ENCODE results near the gene SH3GL2. TPM values are rescaled to one million over a fixed set of nuclear protein-coding genes. Genes with fewer than 3 reads are reported as not detected.

The SH3GL2 gene
- total and polyA plus RNA-seq, 2 donors, result 2.4 to 4.5 TPM

DNA sequence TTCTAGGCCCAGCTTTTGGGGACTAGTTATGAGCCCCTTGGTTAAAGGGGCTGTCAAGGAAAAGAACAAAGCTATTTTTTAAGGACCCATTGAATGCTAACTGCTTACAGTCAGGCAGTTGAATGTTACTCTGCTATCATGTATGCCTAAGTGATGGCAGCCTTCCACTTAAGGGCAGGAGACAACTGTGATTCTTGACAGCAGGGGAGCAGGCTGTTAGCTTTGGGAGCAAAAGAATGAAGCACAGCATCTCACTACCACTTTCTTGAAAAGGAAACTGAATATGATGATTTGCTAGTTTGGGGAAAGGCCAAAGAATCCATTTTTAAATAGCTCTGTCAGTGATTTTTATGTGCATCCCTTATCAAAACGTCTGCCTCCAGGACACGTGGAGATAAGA lies 221.6 kb downstream of the SH3GL2 start:
- H3K36me3 ChIP-seq (ENCODE audit: insufficient read depth), result no peaks in the 10 kb centered on the region
- H3K4me1 ChIP-seq (ENCODE audit: insufficient read depth), result no peaks in the 10 kb centered on the region
- 27% methylated on average over 2 of the region's 2 CpGs for WGBS
- H3K4me3 ChIP-seq (ENCODE audit: low read depth, low read length), result no peak overlapping the region
- H3K27ac ChIP-seq (ENCODE audit: low read depth), result no peak overlapping the region
- DNase-seq (ENCODE audit: extremely low spot score), result no peak

DNA sequence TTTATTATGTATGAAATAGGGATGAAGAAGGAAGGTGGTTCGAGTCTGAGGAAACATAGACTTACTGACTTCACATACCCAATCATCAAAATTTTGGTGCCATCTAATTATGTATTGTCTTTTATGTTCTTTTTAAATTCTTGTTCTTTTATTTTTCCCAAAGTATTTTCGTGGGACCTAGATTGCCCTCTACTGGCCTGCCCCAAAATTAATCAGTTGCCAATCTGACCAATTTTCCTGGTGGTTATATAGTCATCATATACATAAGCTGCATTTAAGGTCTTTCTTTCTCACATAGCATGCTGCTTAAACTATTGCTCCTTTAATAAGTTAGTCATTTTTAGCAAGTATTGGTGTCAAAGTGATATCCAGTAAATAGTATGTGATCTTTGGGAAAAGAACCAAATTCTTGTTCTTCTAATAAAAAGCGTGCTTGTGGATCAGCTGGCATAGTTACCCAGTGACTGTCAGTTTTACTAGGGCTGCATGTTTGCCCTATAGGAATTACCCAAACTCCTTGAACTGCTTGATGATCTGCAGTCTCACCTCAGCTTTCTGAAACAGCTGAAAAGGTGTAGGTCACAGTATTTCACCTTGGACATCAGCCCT lies 223.5 kb downstream of the SH3GL2 start:
- 41% methylated on average over 3 of the region's 3 CpGs for WGBS
- H3K27ac ChIP-seq (ENCODE audit: low read depth), result no peak overlapping the region
- H3K4me3 ChIP-seq (ENCODE audit: low read depth, low read length), result no peak overlapping the region
- no peaks in the 10 kb centered on the region for H3K4me1 ChIP-seq (ENCODE audit: insufficient read depth)
- no peaks in the 10 kb centered on the region for H3K36me3 ChIP-seq (ENCODE audit: insufficient read depth)
- DNase-seq (ENCODE audit: extremely low spot score), result no peak

DNA sequence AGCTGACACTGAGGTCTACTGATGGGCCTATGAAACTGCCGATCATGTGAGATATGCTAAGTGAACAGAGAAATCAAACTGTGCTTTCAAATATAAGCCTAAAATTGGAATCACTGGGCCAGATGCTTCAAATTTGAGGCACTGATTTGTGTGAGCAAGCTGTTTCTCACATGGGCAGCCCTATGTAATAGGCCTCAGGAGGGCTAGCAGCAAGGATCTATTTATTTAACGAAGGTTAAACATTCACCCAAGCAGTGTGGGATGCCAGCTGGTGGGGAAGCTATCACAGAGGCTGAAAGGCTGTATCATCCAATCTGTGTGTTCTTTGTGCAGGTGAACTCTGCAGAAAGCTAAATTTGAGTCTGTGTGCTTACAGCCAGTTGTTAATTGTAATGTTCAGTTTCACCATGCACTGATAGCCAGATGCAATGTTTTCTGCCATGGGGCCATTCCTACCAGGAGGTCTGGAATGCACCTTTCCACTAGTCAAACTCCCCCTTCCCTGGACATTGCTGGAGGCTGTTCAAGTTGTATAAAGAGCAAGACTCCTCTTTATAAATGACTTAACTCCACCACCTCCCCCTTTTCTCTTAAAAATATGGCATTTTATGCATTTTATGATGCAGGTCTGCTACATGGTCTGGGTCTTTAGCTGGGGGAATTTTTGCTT lies 228.9 kb downstream of the SH3GL2 start:
- H3K4me3 ChIP-seq (ENCODE audit: low read depth, low read length), result no peak overlapping the region
- H3K4me1 ChIP-seq (ENCODE audit: insufficient read depth), result no peaks in the 10 kb centered on the region
- DNase-seq (ENCODE audit: extremely low spot score), result no peak
- H3K27ac ChIP-seq (ENCODE audit: low read depth), result no peak overlapping the region
- H3K36me3 ChIP-seq (ENCODE audit: insufficient read depth), result no peaks in the 10 kb centered on the region
- 78% methylated on average over 2 of the region's 2 CpGs for WGBS

DNA sequence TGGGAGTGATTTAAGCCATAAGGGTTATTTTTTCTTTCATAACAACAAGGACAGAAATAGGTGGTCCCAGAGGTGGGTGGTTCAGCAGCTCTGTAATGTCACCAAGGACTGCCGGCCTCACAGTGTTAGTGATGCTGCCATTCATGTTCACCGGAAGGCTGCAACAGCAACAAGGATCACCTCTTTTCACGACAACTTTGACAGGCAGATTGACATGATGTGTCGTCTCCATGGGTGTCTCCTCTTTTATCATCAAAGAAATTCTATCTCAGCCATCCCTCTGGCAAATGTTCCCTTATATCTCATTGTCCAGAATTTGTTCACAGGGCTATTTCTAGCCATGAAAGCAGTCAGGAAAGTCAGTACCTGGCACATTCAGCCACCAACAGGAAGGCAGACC lies 231.5 kb downstream of the SH3GL2 start:
- H3K4me1 ChIP-seq (ENCODE audit: insufficient read depth), result no peaks in the 10 kb centered on the region
- H3K27ac ChIP-seq (ENCODE audit: low read depth), result no peak overlapping the region
- no peak overlapping the region for H3K4me3 ChIP-seq (ENCODE audit: low read depth, low read length)
- H3K36me3 ChIP-seq (ENCODE audit: insufficient read depth), result no peaks in the 10 kb centered on the region
- no peak for DNase-seq (ENCODE audit: extremely low spot score)
- WGBS, result 69% methylated on average over 4 of the region's 4 CpGs

DNA sequence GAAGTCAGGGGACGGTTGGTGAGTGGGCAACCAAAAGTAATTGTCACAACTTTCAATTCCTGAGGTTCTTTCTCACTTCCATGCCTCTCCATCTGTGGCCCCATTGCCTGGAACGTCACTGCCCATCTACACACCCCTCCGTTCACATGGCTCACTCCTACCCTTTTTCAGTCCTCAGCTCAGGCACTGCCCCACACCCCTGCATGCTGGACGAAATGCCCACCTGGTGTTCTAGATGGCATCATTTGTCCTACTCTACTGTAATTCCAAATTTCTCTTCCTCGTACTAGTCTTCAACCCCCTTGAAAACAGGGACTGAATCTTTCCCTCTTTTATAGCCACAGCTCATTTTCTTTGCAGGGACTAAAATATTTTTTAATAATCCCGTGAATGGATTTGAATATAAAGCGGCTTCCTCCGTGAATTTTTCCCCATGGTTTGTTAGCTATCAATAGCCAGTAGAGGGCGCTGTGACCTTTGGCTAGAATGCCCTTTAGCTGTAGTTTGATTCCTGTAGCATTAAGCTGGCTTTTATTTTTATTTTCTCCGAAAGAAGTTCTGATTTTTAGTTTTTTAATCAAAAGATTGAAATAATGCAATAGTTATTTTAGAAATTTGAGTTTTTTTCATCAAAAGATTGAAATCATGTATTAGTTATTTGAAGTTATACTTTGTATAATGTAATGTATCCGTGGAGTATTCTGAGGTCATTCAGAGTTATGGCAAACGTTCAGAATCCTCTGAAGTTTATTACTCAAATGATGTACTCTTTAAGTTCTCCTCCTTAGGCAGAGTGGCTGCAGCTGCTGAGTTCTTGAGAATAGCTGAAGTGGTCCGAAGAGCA lies 232.1 kb downstream of the SH3GL2 start:
- Histone ChIP-seq H3K36me3 (ENCODE audit: insufficient read depth) (no peaks in the 10 kb centered on the region), H3K27ac (ENCODE audit: low read depth) (no peak overlapping the region), H3K4me1 (ENCODE audit: insufficient read depth) (no peaks in the 10 kb centered on the region), H3K4me3 (ENCODE audit: low read depth, low read length) (no peak overlapping the region)
- 19% methylated on average over 13 of the region's 13 CpGs for WGBS
- peak; percentile 79 for DNase-seq (ENCODE audit: extremely low spot score)

DNA sequence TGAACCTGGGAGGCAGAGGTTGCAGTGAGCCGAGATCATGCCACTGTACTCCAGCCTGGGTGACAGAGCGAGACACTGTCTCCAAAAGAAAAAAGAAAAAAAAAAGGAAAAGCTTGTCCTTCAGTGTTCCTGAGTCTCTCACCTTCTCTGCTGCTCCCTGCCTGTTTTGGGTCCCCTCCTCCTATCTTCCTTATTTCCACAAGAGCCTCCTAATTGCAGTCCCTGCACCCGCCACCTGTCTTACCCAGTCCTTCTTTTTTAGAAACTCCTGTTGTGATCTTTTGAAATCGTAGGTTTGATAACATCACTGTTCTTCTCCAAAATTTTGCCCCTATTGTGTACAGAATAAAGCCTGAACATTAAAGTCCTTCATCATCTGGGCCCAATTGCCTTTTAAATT lies 234.9 kb downstream of the SH3GL2 start:
- WGBS, result 90% methylated on average over 4 of the region's 4 CpGs
- Histone ChIP-seq H3K27ac (ENCODE audit: low read depth) (no peak overlapping the region), H3K4me3 (ENCODE audit: low read depth, low read length) (no peak overlapping the region), H3K36me3 (ENCODE audit: insufficient read depth) (no peaks in the 10 kb centered on the region), H3K4me1 (ENCODE audit: insufficient read depth) (no peaks in the 10 kb centered on the region)
- no peak for DNase-seq (ENCODE audit: extremely low spot score)

DNA sequence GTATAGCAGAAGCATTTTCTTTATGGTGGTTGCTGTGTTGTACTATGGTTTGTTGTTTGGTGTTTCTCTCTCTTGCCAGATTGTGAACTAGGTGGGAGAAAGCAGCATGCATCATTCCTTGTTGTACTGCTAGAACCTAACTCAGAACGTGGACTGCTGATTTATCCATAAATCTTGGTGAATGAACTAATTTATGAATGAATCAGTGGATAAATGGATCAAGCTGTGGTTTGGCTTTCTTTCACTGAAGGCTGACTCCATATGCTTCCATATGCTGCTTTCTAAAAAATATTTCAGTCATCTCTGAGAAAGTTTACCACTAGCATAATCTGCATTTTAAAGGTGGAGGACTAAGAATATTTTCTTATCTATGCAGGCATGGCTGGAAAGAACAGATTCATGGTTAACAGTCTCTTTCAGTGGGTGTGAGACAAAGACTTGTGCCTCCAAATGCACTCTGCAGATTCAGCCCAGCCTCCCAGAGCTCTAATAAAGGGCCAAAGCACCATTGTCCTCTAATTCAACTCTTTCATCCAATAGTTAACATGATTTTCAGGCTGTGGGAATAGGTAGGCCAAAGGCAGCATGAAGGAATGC lies 237.7 kb downstream of the SH3GL2 start:
- no peak for DNase-seq (ENCODE audit: extremely low spot score)
- H3K4me1 ChIP-seq (ENCODE audit: insufficient read depth), result no peaks in the 10 kb centered on the region
- no peak overlapping the region for H3K27ac ChIP-seq (ENCODE audit: low read depth)
- H3K36me3 ChIP-seq (ENCODE audit: insufficient read depth), result no peaks in the 10 kb centered on the region
- H3K4me3 ChIP-seq (ENCODE audit: low read depth, low read length), result no peak overlapping the region
- 34% methylated on average over 1 of the region's 1 CpG for WGBS

DNA sequence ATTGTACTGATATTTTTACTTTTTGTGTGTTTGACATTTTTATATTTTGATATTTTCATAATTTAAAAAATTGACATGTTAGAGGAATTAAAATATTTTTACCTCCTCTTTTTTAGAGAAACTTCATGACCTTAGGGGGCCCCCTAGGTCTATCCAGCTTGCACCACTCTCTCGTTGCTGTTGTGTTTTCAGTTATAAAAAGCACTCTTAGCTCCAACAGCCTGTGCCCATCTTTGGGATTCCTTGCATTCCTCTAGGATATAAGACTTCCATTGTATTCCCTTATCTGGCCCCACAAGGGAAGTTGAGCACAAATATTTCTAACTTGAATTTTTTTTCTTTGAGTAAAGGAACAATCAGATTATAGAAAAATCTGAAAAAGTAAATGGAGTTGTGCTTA lies 245.3 kb downstream of the SH3GL2 start:
- no peak overlapping the region for H3K27ac ChIP-seq (ENCODE audit: low read depth)
- H3K36me3 ChIP-seq (ENCODE audit: insufficient read depth), result no peaks in the 10 kb centered on the region
- no peak overlapping the region for H3K4me3 ChIP-seq (ENCODE audit: low read depth, low read length)
- no peak for DNase-seq (ENCODE audit: extremely low spot score)
- no peaks in the 10 kb centered on the region for H3K4me1 ChIP-seq (ENCODE audit: insufficient read depth)
- WGBS, result 8% methylated on average over 1 of the region's 1 CpG

DNA sequence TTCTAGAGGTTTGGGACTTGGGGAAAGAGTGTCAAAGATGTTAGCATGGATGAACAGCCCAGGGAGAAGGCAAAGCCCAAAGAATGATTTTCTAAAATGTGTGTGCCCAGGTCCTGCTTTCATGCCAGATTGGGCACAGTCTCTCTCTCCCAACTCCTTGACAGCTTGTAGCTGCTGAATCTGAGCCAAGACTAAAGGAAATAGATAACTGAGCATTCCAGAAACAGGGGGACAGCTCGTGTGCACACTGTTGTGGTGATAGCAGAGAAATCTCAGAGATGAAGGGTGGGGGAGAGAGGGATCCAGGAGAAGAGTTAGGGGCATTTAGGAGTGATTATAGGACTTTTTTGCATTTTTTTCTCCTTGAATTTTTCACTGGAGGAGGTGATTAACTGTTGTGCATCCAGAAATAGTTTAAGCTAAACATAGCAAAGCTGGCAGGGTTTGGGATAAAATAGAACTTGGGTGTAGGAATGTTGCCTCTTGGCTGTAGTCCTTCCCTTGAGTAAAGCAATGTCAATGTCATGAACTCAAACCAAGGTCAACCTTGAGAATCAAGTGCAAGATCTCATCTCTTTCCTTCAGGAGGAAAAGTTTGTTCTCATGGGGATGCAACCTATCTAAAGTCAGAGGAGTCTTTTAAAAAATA lies 245.9 kb downstream of the SH3GL2 start:
- H3K27ac ChIP-seq (ENCODE audit: low read depth), result no peak overlapping the region
- H3K4me3 ChIP-seq (ENCODE audit: low read depth, low read length), result no peak overlapping the region
- H3K36me3 ChIP-seq (ENCODE audit: insufficient read depth), result no peaks in the 10 kb centered on the region
- no peak for DNase-seq (ENCODE audit: extremely low spot score)
- 10% methylated on average over 1 of the region's 1 CpG for WGBS
- H3K4me1 ChIP-seq (ENCODE audit: insufficient read depth), result no peaks in the 10 kb centered on the region

DNA sequence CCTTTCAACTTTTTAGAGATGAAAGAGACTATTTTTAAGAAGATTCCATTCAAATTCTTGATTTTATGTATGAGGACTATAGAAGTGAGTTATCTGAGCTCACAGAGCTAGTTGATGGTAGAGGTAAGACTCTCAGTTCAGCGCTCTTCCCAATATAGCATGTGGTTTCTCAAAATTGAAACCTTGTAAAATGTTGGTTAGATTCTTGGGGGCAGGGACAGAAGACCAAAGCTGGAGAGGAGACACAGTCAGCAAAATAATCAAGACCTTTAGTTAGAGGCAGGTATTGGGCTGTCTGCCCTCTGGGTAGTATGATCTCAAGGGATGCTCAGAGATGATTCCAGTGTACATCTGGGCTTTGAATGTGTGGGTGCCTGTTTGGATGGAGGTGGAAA lies 246.4 kb downstream of the SH3GL2 start:
- no peak overlapping the region for H3K27ac ChIP-seq (ENCODE audit: low read depth)
- WGBS, result 97% methylated on average over 1 of the region's 1 CpG

DNA sequence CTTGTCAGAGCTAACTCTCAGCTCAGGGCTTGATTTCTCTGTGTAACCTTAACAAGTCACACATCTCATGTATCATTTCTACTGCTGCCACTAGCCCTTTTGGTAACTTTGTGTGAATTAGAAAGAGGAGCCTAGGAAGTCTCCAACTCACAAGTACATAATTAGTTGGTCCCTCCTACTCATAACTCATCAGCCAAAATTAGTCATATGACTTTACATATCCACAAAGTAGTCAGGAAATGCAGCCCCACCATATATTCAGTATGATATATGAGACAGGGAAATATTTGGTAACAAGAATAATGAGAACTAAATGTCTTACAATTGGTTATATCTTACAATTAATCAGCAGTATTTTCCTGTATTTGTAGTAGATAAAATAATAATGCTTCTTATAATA lies 250.2 kb downstream of the SH3GL2 start:
- Histone ChIP-seq H3K27ac (ENCODE audit: low read depth) (no peak overlapping the region), H3K4me1 (ENCODE audit: insufficient read depth) (no peaks in the 10 kb centered on the region), H3K36me3 (ENCODE audit: insufficient read depth) (no peaks in the 10 kb centered on the region), H3K4me3 (ENCODE audit: low read depth, low read length) (no peak overlapping the region)
- DNase-seq (ENCODE audit: extremely low spot score), result no peak

More for the DNA sequence above, 246.4 kb downstream of the SH3GL2 start:
- no peak for DNase-seq (ENCODE audit: extremely low spot score)
- H3K36me3 ChIP-seq (ENCODE audit: insufficient read depth), result no peaks in the 10 kb centered on the region
- H3K4me3 ChIP-seq (ENCODE audit: low read depth, low read length), result no peak overlapping the region
- H3K4me1 ChIP-seq (ENCODE audit: insufficient read depth), result no peaks in the 10 kb centered on the region

DNA sequence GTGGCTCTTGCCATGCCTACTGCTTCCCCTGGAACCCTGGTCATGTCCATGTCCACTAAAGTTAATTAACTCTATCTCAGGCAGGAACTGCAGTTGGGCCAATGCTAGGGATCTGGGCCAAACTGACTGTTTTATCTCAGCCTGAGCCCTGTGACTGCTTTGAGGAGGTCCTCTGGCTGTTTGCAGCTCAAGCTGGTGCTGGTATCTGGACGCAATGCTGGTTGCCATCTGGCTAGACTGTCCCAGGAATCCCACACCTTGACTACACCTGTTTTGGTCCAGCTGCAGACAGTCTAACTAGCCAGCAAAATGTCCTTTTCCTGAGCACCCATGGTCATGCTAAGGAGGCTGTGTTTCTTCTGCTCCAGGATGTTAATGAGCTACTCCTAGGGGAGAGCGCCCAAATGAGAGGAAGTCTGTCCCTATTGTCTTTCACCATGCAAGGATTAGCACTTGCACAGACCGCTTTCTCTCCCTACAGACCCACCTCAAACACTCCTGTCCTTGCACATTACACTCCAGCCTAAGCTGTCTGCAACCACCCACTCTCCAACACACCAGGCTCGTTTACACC lies 251.0 kb downstream of the SH3GL2 start:
- Histone ChIP-seq H3K36me3 (ENCODE audit: insufficient read depth) (no peaks in the 10 kb centered on the region), H3K4me1 (ENCODE audit: insufficient read depth) (no peaks in the 10 kb centered on the region), H3K27ac (ENCODE audit: low read depth) (no peak overlapping the region), H3K4me3 (ENCODE audit: low read depth, low read length) (no peak overlapping the region)
- WGBS, result 83% methylated on average over 4 of the region's 4 CpGs
- no peak for DNase-seq (ENCODE audit: extremely low spot score)

DNA sequence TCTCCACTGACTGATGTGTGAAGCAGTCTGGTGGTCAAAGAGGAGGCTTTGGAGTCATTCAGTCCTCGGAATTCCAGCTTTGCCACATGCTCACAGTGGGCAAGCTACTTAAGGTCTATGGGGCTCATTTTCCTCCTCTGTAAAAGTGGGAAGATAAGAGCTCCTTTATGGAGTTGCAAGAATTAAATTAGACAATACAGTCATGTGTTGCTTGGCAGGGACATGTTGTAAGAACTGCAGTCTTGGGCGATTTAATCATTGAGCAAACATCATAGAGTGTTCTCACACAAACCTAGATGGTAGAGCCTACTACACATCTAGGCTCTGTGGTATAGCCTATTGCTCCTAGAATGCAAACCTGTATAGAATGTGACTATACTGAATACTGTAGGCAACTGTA lies 253.9 kb downstream of the SH3GL2 start:
- H3K4me3 ChIP-seq (ENCODE audit: low read depth, low read length), result no peak overlapping the region

More for the DNA sequence above, 253.9 kb downstream of the SH3GL2 start:
- DNase-seq (ENCODE audit: extremely low spot score), result no peak
- no peaks in the 10 kb centered on the region for H3K4me1 ChIP-seq (ENCODE audit: insufficient read depth)
- 41% methylated on average over 2 of the region's 2 CpGs for WGBS
- no peak overlapping the region for H3K27ac ChIP-seq (ENCODE audit: low read depth)
- H3K36me3 ChIP-seq (ENCODE audit: insufficient read depth), result no peaks in the 10 kb centered on the region

All from urinary bladder (tissue), 4 donors.